ENCODE results near the gene ZC3H12C.

- TF ChIP-seq MAX (IDR thresholded peaks at IDR 0.05; ENCODE audit: low read depth, low read length) (no peak), POLR2A (IDR thresholded peaks at IDR 0.05; ENCODE audit: extremely low read depth, insufficient read length) (no peak), CTCF (IDR thresholded peaks at IDR 0.05; ENCODE audit: low read depth, low read length) (no peak), MYC (IDR thresholded peaks at IDR 0.05; ENCODE audit: low read depth, low read length) (no peak)
Measured at GRCh38 chr11:110090466-110091026, 2.6 kb upstream of the ZC3H12C start.
